Measurements from ENCODE around the gene ZNF232.
"Not testable (repeated sequence)": the region's sequence is repeated elsewhere in the genome, so short reads cannot be mapped to it uniquely, and the experiment has no call there.

DNA sequence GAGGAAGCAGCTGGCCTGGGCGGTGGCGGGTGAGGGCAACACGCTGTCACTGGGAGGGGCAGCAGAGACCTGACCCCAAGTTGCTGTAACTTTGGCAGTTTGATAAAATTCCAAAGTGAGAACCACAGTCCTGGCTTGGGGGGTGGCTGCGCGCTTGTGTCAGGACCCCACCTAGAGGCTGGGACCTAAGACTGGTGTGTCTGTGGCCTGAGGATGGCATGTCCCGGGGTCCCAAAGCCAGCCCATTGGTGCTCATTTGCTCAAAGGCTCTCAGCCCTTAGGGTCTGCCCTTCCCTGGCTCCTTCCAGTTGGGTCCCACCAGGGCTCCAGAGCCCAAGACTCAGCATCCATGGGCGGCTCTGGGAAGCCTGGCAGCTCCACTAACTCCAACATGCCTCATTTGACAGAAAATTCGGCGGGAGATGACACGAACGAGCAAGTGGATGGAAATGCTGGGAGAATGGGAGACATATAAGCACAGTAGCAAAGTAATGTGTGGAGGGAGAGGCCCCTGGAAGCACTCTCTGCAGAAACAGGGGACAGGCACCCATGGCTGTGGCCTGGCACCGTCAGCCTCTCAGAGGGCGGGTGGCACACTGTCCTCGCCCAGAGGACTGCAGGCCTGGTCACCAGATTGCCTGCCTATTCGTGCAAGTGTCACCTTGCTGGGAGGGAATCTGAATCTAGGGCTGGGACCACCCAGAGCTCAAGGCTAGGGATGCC is 21.0 kb upstream of the ZNF232 start:
- TF ChIP-seq, protein P1, sequence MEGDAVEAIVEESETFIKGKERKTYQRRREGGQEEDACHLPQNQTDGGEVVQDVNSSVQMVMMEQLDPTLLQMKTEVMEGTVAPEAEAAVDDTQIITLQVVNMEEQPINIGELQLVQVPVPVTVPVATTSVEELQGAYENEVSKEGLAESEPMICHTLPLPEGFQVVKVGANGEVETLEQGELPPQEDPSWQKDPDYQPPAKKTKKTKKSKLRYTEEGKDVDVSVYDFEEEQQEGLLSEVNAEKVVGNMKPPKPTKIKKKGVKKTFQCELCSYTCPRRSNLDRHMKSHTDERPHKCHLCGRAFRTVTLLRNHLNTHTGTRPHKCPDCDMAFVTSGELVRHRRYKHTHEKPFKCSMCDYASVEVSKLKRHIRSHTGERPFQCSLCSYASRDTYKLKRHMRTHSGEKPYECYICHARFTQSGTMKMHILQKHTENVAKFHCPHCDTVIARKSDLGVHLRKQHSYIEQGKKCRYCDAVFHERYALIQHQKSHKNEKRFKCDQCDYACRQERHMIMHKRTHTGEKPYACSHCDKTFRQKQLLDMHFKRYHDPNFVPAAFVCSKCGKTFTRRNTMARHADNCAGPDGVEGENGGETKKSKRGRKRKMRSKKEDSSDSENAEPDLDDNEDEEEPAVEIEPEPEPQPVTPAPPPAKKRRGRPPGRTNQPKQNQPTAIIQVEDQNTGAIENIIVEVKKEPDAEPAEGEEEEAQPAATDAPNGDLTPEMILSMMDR (IDR thresholded peaks at IDR 0.05; ENCODE audit: poor library complexity, severe bottlenecking), result not testable (repeated sequence)
- not testable (repeated sequence) for TF ChIP-seq REST (IDR thresholded peaks at IDR 0.05; ENCODE audit: borderline replicate concordance); EP300 (conservative IDR thresholded peaks at IDR 0.05; ENCODE audit: poor library complexity, severe bottlenecking); EZH2 (IDR thresholded peaks at IDR 0.05; ENCODE audit: borderline replicate concordance, insufficient read depth, low read length, poor library complexity, severe bottlenecking); RAD21 (conservative IDR thresholded peaks at IDR 0.05); POLR2AphosphoS5 (IDR thresholded peaks at IDR 0.05); MXI1 (conservative IDR thresholded peaks at IDR 0.05; ENCODE audit: poor library complexity, severe bottlenecking); TAF1 (IDR thresholded peaks at IDR 0.05; ENCODE audit: low read depth); SMC3 (conservative IDR thresholded peaks at IDR 0.05; ENCODE audit: poor library complexity)

Data from neural cell (in vitro differentiated cells).